ENCODE data around the gene PAMR1.

PAMR1 gene

GRCh38 chr11:35459489-35459888, 65.9 kb downstream of the PAMR1 start:
- DNase-seq (ENCODE audit: low read depth in 2 of 2, low spot score in 1 of 2): no peak

- no peak for DNase-seq (ENCODE audit: low read depth in 2 of 2, low spot score in 1 of 2)
Measured at GRCh38 chr11:35458846-35459245, 66.6 kb downstream of the PAMR1 start.

GRCh38 chr11:35454362-35454761, 71.1 kb downstream of the PAMR1 start:
- no peak for DNase-seq (ENCODE audit: low read depth in 2 of 2, low spot score in 1 of 2)

DNA sequence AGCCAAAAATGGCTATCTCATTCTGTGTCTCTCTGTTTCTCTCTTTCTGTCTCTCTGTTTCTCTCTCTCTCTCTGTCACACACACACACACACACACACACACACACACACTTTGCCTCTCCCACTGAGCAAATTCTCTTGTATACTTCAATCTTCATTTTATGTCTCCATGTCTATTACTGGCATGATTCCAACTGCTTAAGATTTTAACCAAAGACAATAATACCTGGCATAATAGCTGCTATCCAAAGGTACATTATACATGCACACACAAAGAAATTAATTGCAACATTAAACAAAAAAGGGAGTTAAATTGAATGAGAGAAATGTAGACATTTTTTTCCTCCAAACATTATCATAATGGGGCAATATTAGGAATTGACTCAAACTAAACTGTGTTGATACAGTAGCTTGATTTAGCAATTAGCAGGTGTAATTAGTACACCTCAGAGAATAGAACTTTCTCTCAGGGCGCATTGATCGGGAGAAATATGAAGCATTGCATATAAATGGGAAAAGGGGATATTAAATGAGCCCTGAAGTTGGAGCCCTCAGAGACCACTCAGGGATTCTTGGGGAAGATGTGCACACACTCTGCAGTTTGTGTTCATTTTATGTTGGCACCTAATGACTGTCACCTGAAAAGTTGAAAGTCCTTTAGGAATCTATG, 88.7 kb downstream of the PAMR1 start:
- no peak for DNase-seq (ENCODE audit: low read depth in 2 of 2, low spot score in 1 of 2)

DNA sequence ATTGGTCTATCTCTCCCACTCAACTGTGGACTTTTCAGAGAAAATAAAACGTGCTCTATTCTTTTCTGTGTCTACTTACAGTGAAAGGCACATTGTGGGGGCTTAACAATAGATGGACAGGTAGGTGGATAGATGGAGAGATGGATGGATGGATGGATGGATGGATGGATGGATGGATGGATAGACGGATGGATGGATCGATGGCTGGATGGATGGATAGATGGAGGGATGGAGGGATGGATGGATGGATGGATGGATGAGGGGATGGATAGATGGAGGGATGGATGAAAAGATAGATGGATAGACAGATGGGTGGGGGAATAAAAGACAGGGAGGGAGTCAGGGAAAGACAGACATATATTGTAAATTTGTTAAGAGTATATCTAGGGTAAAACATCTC, 91.8 kb downstream of the PAMR1 start:
- no peak for DNase-seq (ENCODE audit: low read depth in 2 of 2, low spot score in 1 of 2)

DNA sequence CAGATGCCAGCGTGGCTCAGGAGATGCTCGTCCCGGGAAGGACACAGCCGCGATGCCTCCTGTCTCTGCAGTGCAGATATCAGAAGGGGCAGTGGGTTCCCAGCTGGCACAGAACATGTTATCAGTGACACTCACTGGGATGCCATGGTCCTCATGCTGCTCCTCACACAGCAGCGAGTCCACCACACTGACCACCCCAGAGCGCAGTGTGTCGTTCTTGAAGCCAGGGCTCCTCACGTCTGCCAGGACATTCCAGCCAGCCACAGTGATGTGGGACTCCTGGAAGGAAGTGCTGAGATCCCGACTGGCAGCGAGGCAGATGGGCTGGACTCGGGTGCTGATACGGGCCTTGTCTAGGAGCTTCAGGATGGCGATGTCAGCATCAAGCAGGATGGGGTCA, 93.0 kb downstream of the PAMR1 start:
- DNase-seq (ENCODE audit: low read depth in 2 of 2, low spot score in 1 of 2): no peak

DNA sequence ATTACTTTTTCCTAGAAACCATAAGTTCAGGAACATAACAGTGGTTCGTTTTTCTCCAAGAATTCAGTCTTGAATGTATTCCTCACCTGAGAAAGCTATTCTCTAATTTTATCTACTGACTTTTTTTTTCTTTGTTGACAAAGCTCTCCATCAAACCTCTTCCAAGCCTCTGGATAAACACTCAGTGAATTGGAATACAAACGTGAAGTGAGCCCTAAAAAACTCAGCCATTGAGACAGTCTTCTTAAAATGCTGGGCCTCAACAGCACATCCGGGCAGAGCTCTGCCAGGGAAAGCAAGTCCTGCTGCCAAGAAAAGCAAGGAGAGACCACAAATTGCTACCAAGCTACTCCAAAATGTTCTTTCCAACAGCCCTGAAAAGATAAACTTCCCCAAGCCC, 98.3 kb downstream of the PAMR1 start:
- no peak for DNase-seq (ENCODE audit: low read depth in 2 of 2, low spot score in 1 of 2)

DNA sequence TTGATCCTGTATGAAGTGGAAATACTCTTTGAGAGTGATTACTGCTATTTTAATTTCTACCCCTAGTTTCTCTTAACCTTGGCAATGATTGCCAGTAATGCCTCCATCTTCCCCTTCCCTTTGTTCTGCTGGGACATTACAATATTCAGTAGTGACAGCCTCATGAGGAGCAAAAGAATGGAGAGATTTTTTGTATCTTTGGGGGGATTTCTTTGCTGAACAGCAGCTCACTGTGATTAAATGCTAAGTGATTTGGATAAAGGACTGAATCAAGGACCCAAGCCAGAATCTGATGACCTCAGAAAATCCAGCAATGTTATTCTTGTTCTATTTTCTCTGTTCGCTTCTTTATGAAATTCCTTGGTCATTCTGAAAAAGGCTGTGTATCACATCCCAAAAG, 99.1 kb downstream of the PAMR1 start:
- no peak for DNase-seq (ENCODE audit: low read depth in 2 of 2, low spot score in 1 of 2)

DNA sequence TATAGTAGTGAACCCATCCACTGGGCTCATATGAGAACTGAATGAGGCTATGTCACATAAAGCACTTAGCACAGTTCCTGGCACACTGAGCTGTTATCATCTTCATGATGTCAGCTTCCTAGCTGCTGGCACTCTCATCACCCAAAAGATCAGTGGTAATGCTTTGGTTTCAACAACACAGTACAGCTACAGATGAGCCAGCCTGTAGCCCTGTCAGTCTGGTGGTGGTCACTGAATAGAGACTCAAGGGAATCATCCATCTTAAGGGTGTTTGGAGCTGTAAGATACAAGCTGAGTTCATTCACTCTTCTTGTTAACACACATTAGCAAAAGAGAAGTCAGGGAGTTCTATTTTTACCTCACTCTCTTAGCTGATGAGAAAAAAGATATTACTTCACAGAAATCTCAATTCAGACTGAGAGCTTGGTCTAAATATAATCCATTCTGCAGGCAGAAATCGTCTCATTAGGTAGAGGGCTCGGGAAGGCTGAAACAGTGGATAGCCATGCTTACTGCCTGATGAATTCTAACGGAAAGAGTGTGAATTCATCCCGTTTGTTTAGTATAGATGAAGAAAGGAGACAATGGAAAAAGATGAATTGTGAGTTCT, 99.7 kb downstream of the PAMR1 start:
- DNase-seq (ENCODE audit: low read depth in 2 of 2, low spot score in 1 of 2): no peak

DNA sequence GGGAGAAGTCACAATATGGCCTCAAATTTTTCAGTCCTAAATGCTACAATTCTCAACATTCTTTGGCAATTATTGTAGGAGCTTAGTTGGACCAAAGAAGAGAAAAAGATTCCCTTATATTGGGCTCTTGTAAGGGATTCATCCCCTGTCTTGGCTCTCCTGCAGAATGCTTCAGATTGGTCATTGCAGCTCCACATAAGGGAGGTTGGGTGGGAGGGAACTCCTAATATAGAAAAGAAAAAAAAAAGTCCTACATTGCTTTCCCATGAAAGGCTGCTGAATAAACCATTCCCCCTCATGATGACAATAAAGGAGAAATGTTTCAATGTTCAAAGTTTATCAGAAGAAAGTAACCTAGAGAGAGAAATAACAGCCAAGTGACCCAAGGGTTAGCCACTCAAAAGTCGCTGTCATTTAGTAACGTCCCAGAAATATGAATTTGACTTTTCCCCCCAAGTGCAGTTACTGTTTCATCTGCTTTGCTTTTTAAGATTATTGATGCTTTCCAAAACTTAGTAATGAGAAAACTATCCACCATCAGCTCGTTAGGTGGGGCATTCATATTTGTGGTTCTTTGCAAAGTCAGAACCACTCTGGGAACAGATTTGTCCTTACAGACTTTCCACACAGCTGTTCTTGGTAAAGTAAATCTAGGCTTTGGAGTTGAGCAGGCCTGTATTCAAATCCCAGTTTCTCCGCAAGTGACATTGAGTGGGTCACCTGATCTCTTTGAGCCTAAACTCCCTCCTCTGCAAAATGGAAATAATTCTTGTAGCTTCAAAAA, 101.1 kb downstream of the PAMR1 start:
- DNase-seq (ENCODE audit: low read depth in 2 of 2, low spot score in 1 of 2): no peak

DNA sequence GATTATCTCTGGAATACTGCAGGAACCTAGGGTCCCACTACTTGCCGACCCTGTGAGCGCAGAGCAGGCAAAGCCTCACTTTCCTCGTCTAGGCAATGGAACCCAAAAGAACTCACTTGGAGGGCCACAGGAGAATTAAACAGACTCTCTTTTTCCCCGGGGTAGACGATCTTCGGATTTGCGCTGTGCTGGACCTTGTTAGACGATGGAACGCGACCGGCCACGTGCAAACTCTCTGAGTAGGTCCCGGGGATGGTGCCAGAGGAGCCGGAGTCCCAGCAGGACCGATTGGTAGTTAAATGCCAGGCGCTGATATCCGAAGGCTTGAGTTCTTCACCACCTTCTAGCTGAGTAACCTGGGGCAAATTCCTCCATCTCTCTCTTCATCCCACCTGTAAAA, 105.0 kb downstream of the PAMR1 start:
- DNase-seq (ENCODE audit: low read depth in 2 of 2, low spot score in 1 of 2): no peak

- DNase-seq (ENCODE audit: low read depth in 2 of 2, low spot score in 1 of 2): no peak
Measured at GRCh38 chr11:35419830-35420333, 105.5 kb downstream of the PAMR1 start.

- no peak for DNase-seq (ENCODE audit: low read depth in 2 of 2, low spot score in 1 of 2)
Measured at GRCh38 chr11:35419184-35419829, 106.1 kb downstream of the PAMR1 start, which contains the start of gene SLC1A2. Gene SLC1A2 (minus strand): TSS chr11:35419558. CDS start chr11:35418966, 592 bp downstream.

DNA sequence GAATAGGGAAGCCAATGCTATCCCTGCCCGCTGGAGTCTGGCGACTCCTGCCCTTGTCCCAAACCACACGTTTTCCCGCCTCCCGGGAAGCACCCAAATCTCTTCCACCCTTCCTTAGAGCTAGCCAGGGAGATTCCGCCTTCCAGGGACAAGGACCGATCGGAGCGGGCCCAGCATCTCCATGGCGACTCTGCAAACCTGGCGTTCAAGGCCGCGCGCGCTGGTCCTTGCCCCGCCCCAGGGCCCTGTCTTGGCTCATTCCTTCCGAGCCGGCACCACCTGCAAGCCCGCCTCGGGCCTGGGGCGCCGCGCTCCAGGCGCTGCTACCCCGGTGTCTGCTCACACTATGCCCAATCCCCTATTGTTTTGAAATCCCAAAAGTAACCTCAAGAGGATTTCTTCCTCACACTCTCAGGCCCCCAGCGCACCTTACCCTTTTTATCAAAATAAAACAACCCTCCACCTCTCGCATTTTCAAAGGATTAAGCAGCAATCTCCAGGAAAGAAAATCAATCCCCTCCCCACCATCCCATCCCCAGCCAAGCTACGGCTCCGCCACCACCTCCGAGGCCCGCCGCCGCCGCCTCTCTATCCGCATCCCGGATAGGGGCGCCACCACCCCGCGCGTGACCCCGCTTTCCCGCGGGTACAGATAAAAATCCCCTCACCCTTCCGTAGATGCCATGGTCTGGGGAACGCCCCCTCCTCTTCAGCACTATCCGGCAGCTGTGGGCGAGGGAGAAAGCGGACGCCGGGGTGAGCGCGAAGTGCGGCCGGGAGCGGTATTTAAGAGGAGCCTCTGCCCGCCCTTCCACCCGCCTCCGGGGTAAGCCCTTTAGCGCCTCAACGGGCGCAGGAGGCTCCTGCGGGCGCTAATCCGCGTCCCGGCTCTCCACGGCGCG, 106.9 kb downstream of the PAMR1 start:
- no peak for DNase-seq (ENCODE audit: low read depth in 2 of 2, low spot score in 1 of 2)

DNA sequence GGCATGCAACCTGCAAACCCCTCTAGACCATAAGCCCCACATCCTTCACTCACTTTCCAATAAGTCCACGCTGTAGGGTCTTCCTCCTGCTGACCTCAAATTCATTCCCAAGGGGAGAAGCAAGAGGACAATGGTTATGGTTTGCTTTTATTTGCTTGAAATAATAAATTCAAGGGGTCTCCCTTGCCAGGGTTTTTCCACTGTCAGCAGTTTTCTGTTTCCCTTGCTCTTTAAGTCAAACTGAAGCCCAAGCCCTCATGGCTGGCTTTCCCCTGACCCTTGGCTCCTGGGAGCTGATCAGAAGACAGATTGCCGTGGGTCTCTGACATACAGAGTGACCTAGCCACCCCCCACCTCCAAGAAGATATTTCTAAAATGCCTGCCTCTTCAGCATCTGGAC, 109.9 kb downstream of the PAMR1 start:
- DNase-seq (ENCODE audit: low read depth in 2 of 2, low spot score in 1 of 2): no peak

- no peak for DNase-seq (ENCODE audit: low read depth in 2 of 2, low spot score in 1 of 2)
Measured at GRCh38 chr11:35414776-35415175, 110.6 kb downstream of the PAMR1 start.

DNA sequence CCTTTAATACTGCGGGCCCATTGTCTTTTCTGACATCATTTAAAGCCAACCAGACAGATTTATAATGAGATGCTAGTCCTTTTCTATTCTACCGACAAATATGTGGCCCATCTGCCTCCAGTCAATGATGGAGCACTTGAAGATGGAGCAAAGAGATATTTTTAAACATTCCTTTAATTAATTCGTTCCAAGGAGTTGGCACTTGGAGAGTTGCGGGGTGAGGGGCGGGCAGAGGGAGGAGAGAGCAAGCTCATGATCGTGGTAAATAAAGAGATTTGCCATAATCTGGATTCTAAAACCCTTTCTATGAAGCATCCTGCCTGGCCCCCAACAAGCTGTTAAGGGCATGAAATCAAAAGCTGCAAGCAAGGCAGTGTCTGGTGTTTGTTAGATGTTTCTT, 111.1 kb downstream of the PAMR1 start:
- no peak for DNase-seq (ENCODE audit: low read depth in 2 of 2, low spot score in 1 of 2)

DNA sequence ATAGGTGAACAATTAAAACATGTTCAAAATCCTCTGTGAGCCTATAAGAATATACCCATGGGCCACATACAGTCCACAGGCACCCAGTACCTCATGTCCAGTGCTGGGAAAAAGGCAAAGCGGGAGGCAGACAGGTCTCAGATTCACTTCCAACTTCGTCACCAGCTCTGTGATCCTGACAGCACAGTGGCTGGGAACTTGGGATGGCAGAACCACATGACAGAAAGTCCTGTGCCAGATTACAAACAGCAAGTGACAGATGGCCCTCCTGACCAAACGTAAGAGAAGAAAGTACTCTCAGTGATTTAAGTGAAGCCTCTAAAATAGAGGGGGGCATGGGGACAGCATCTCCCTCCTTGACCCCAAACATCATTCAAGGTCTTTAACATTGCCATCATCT, 111.8 kb downstream of the PAMR1 start:
- no peak for DNase-seq (ENCODE audit: low read depth in 2 of 2, low spot score in 1 of 2)

- no peak for DNase-seq (ENCODE audit: low read depth in 2 of 2, low spot score in 1 of 2)
Measured at GRCh38 chr11:35412285-35412684, 113.1 kb downstream of the PAMR1 start.

- no peak for DNase-seq (ENCODE audit: low read depth in 2 of 2, low spot score in 1 of 2)
Measured at GRCh38 chr11:35407041-35407440, 118.4 kb downstream of the PAMR1 start.

GRCh38 chr11:35404388-35404775, 121.0 kb downstream of the PAMR1 start:
- DNase-seq (ENCODE audit: low read depth in 2 of 2, low spot score in 1 of 2): no peak
